ENCODE data around the gene PLPP2. TPM values are rescaled to one million over a fixed set of nuclear protein-coding genes. Genes with fewer than 3 reads are reported as not detected.

Gene PLPP2
- total RNA-seq, 3 donors from 2014 or later (not counting 1 experiment from before 2014, with no cell fraction given) = 0.85 to 6.2 (median 1.0) TPM

- no peaks in the 10 kb centered on the region for H3K27me3 Mint-ChIP-seq (ENCODE audit: low read depth in 2 of 2)
- Histone ChIP-seq H3K9me3 (ENCODE audit: control insufficient read depth, insufficient read depth, low read length) (no peaks in the 10 kb centered on the region), H3K4me1 (ENCODE audit: control insufficient read depth, insufficient read depth, low read length) (no peaks in the 10 kb centered on the region), H3K27ac (ENCODE audit: low read length) (no peak overlapping the region), H3K4me3 (ENCODE audit: low read length) (no peak overlapping the region), H3K36me3 (ENCODE audit: control insufficient read depth, insufficient read depth, low read length) (peaks cover 31% of the 10 kb centered on the region), H3K27me3 (ENCODE audit: control insufficient read depth, insufficient read depth, low read length) (no peaks in the 10 kb centered on the region)
- H3K27ac Mint-ChIP-seq = no peak overlapping the region
- H3K4me1 Mint-ChIP-seq = no peaks in the 10 kb centered on the region
- ATAC-seq (no peak), DNase-seq (no peak)
- no peaks in the 10 kb centered on the region for H3K36me3 Mint-ChIP-seq
- H3K9me3 Mint-ChIP-seq = no peaks in the 10 kb centered on the region
- TF ChIP-seq CTCF (IDR thresholded peaks at IDR 0.05) = no peak
- intact Hi-C loops (cut with micrococcal nuclease) = no loop called here
- H3K4me3 Mint-ChIP-seq = no peak overlapping the region
- 97% methylated on average over 48 of the region's 48 CpGs for WGBS (ENCODE audit: insufficient coverage)
Measured at GRCh38 chr19:308471-309205, 17.4 kb upstream of the PLPP2 start.

GRCh38 chr19:307793-308420 is 16.7 kb upstream of the PLPP2 start:
- Histone ChIP-seq H3K4me1 (ENCODE audit: control insufficient read depth, insufficient read depth, low read length) (no peaks in the 10 kb centered on the region), H3K27me3 (ENCODE audit: control insufficient read depth, insufficient read depth, low read length) (no peaks in the 10 kb centered on the region), H3K36me3 (ENCODE audit: control insufficient read depth, insufficient read depth, low read length) (peaks cover 26% of the 10 kb centered on the region), H3K27ac (ENCODE audit: low read length) (no peak overlapping the region), H3K9me3 (ENCODE audit: control insufficient read depth, insufficient read depth, low read length) (no peaks in the 10 kb centered on the region), H3K4me3 (ENCODE audit: low read length) (no peak overlapping the region)
- Mint-ChIP-seq H3K4me3 (no peak overlapping the region), H3K9me3 (no peaks in the 10 kb centered on the region), H3K27me3 (ENCODE audit: low read depth in 2 of 2) (no peaks in the 10 kb centered on the region), H3K36me3 (no peaks in the 10 kb centered on the region), H3K27ac (no peak overlapping the region), H3K4me1 (no peaks in the 10 kb centered on the region)
- intact Hi-C loops (cut with micrococcal nuclease) = no loop called here
- ATAC-seq (no peak), DNase-seq (no peak)
- TF ChIP-seq CTCF (IDR thresholded peaks at IDR 0.05) = no peak
- WGBS (ENCODE audit: insufficient coverage) = 98% methylated on average over 21 of the region's 21 CpGs

GRCh38 chr19:307111-307531 is 15.9 kb upstream of the PLPP2 start:
- 97% methylated on average over 26 of the region's 26 CpGs for WGBS (ENCODE audit: insufficient coverage)
- H3K36me3 ChIP-seq (ENCODE audit: control insufficient read depth, insufficient read depth, low read length) = peaks cover 26% of the 10 kb centered on the region
- peak in 1 of 3 donors; percentile 15 for ATAC-seq

More at GRCh38 chr19:307111-307531, 15.9 kb upstream of the PLPP2 start:
- Histone ChIP-seq H3K9me3 (ENCODE audit: control insufficient read depth, insufficient read depth, low read length) (no peaks in the 10 kb centered on the region), H3K27me3 (ENCODE audit: control insufficient read depth, insufficient read depth, low read length) (no peaks in the 10 kb centered on the region), H3K27ac (ENCODE audit: low read length) (no peak overlapping the region), H3K4me1 (ENCODE audit: control insufficient read depth, insufficient read depth, low read length) (no peaks in the 10 kb centered on the region), H3K4me3 (ENCODE audit: low read length) (no peak overlapping the region)
- no peak for TF ChIP-seq CTCF (IDR thresholded peaks at IDR 0.05)
- no peak overlapping the region for H3K27ac Mint-ChIP-seq
- intact Hi-C loops (cut with micrococcal nuclease) = no loop called here
- no peak for DNase-seq
- no peak overlapping the region for H3K4me3 Mint-ChIP-seq
- H3K9me3 Mint-ChIP-seq = no peaks in the 10 kb centered on the region
- H3K27me3 Mint-ChIP-seq (ENCODE audit: low read depth in 2 of 2) = no peaks in the 10 kb centered on the region
- no peaks in the 10 kb centered on the region for H3K36me3 Mint-ChIP-seq
- no peaks in the 10 kb centered on the region for H3K4me1 Mint-ChIP-seq

Data from natural killer cell (primary cell).